ENCODE results near the gene PMAIP1.

- TF ChIP-seq CTCF (IDR thresholded peaks at IDR 0.05), result no peak
- no peak for TF ChIP-seq POLR2A (IDR thresholded peaks at IDR 0.05)
Measured at GRCh38 chr18:59867337-59868104, 32.3 kb upstream of the PMAIP1 start.
